Right hindlimb (tissue), 1 donor: ENCODE data around the gene BUB1.
A peak's percentile ranks its signal among the peaks of the same experiment; 100 is the strongest.
"Not testable (repeated sequence)": the region's sequence is repeated elsewhere in the genome, so short reads cannot be mapped to it uniquely, and the experiment has no call there.

Source experiments
- DNase-seq: peaks from one replicate; pipeline ENCODE4 v3.0.0-alpha.2; 2018

BUB1 gene

DNA sequence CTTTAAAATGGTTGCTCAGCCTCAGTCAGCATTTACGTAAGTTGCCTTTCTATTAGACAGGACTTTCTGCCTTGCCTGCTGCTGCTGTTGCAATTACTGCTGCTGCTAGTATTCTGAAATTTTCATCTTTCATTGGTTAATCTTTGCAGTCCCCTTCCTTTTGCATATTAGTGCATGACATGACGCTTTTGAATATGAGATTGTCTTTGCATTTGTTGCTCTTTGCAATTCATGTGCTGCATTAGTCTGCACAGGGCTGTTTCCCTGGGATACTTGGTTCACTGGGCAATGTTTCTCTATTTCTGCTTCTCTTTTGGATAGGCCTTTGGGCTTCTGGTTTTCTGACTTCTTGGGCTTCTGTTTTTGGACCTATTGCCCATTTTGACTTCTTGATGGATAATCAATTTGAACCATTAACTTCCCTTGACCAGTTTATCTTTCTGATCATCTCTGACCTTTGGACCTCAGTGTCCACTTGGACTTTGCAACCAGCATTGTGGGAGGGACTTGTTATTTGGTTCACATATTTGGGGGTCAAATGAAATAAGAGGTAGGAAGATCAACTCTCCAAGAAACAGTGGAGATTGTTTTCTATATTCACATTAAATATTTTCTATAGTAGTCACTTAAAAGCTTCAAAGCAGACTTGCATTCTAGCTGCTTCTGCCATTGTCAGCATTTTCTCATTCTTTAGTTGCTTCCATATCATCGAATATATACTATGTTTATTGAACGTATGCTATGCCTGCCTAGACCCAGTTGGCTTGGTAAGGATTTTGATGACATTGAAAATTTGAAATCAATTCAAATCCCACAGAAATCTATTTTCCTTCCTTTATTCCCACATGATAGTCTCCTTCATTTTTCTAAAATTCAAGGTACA lies 12.5 kb upstream of the BUB1 start:
- no peak for DNase-seq

DNA sequence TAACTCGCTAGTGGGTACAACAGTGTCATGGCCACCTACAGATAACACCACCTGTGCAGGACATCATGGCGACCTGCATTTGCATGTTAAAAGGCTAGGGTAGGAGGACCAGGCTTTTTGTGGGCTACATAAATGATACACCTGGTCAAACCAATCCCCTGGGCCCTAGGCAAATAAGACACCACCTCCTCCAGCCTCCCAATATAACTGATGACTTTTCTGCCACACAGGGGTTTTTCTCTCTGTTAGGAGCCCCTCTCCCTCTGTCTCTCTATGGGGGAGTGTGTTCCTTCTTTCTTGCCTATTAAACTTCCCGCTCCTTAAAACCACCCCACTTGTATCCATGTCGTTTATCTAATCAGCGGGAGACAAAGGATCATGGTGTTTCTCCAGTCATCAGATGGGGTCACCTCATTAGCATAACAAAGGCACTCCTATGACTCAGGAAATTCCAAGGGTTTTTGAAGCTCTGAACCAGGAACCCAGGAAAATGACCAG lies 10.8 kb upstream of the BUB1 start:
- DNase-seq = no peak

DNA sequence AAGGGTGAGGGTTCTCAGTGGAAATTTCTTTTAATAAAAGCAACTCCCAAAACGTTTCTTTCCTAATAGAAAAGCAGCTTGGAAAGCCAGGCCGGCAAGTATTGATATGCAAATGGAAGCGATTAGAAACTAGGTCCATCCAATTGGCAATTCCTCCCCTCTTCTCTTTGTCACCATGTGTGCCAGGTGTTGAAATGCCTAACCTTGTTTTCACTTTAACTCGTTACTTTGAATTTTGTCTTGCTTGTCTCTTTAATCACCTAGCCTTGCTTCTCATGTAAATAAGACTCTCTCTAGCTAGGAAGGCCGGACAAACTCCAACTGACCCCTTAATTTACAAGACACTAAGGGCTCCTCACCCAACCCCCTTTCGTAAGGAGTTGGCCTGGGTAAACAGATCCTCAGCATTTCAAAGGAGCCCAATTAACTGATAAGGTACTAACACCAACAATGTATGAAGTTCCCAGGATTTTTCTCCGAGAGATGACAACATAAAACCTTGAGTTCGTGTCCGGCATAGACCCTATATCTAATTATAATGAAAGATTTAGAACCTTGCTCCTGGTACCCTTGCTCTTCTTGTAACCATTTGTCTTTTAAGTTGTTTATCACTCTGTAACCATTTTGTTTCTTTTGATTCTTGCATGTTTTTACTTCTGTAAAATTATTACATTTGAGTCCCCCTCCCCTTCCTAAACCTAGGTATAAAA lies 10.1 kb upstream of the BUB1 start:
- not testable (repeated sequence) for DNase-seq

DNA sequence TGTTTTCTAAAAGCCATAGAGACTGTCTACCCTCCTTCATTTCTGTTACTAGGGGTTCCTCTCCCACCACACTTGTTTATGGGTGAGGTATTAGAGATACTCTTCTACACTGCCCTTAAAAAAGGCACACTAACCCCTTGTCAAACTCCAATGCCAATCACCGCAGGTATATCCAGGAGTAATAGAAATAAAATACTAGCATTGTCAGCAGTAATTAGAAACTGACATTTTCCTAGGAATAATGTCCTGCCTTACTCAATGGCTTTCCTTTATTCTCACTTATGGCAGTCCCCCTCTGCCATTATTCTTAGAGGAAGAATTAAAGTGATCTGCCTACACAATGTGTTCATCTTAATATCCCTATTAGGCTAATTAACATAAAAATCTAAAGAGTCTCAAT lies 5.0 kb upstream of the BUB1 start:
- DNase-seq = no peak

DNA sequence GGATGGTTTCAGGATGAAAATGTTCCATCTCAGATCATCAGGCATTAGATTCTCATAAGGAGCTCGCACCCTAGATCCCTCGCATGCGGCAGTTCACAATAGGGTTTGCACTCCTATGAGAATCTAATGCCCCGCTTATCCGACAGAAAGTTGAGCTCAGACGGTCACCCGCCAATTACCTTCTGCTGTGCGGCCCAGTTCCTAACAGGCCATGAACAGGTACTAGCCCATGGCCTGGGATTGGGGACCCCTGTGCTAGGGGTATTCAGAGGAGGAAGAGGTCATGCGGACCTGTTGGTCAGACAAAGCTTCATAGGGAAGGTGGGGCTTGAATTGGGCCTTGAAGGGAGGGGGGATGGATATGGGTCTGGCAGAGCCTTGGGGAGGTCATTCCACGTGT lies 4.4 kb upstream of the BUB1 start:
- no peak for DNase-seq

DNA sequence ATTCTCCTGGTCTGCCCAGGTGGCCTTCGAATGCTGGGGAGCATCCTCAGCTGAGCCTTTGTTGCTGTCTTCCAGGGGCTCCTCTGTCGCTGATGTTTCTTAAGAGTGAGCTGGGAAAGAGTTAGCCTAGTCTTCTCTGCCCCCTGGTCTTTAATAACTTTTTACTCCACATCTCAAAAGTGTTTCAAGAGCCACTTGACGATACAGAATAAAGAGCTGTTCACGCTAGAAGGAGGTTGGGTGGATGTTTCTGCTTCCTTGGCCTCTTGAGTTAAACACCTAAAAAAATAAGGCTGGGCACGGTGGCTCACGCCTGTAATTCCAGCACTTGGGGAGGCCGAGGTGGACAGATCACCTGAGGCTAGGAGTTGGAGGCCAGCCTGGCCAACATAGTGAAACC lies 2.8 kb upstream of the BUB1 start:
- DNase-seq = no peak

DNA sequence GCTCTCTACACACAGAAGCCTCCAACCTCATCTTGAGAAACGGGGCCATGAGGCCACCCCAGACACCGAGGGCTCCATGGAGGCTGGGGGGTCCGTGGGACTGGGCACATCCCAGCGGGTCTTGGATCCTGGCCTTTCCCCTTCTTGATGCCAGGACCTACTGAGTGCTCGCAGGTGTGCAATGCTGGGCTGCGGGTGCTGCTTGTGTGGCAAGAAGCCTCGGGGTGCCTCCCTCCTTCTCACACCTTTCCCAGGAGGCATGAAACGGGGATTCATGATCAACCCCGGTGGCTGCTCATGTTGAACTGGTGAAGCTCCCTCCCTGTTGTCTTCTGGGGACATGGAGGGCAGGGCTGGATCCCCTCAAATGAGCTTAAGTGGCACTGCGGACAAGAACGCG lies 2.0 kb upstream of the BUB1 start:
- DNase-seq = no peak

DNA sequence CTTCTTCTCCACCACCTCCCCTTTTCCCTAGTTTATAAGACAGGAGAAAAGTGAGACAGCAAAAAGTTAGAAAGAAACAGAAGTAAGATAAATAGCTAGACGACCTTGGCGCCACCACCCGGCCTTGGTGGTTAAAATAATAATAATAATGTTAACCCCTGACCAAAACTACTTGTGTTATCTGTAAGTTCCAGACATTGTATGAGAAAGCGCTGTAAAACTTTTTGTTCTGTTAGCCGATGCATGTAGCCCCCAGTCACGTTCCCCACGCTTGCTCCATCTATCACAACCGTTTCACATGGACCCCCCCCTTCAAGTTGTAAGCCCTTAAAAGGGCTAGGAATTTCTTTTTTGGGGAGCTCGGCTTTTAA lies 1.5 kb upstream of the BUB1 start:
- DNase-seq = peak; percentile 35

DNA sequence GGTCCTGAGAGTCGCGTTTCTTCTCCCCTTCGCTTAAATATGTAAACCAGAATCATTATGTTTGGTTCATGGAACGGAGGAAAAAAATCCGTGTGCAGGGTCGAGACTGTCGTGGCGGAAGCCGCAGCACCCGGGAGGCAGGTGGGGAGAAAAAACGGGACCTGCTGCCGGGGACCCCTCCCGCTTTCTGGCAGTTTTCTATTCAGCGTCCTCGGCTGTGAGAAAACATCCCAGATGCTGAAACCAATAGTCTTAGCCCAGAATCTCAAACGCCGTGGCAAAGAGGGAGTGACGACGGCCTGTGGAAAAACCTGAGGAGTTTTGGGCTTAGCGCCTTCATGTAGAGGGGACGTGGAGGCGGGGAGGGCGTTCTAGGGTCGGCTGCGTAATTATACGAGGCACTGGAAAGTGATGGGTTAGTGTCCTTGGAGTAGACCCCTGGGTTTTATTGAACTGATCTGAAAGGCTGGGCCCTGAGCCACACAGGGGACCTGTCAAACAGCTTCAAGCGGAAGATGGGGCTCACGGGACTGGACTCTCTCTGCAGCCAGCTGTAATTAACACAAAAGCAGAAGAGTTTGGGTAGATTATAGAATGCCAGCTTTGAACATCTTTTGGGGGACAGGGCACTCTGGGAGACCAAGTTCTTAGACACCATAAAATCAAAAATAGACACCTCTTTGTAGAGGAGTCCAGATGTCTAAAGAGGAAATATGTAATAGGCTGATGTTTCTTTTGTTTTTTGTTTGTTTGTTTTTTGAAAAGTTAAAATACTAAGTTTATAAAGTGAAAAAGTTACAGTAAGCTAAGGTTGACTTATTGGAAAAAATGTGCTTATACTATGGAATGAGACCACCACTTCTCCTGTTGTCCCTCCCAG lies 834 bp upstream of the BUB1 start:
- DNase-seq = peak; percentile 63

DNA sequence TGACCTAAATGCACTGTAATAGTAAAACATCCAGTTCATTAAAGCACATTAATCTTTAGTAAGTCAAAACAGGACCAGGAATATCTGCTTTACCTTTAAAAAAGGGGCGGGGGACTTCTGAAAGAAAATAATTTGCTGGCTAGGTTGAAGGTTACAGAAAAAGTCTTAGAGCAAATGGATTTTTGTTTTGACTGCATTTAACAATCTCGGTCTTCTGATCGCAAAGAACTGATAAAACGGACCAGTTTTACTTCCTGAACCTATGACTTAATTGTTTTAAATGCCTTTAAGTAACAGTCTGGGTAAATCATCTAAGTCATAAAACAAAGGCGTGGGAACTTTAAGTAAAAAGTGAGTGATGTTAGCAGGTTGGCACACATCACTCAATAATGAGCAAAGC lies 783 bp downstream of the BUB1 start:
- no peak for DNase-seq

DNA sequence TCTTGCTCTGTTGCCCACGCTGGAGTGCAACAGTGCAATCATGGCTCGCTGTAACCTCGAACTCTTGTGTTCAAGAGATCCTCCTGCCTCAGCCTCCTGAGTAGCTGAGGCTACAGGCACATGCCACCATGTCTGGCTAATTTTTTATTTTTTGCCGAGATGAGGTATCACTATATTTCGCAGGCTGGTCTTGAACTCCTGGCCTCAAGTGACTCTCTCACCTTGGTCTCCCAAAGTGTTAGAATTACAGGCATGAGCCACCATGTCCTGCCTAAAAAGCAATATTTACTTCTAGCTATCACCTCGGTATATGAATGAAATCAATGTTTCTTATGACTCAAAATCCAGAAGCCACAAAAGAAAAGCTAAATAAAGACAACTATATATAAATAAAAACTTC lies 2.2 kb downstream of the BUB1 start:
- DNase-seq = no peak

DNA sequence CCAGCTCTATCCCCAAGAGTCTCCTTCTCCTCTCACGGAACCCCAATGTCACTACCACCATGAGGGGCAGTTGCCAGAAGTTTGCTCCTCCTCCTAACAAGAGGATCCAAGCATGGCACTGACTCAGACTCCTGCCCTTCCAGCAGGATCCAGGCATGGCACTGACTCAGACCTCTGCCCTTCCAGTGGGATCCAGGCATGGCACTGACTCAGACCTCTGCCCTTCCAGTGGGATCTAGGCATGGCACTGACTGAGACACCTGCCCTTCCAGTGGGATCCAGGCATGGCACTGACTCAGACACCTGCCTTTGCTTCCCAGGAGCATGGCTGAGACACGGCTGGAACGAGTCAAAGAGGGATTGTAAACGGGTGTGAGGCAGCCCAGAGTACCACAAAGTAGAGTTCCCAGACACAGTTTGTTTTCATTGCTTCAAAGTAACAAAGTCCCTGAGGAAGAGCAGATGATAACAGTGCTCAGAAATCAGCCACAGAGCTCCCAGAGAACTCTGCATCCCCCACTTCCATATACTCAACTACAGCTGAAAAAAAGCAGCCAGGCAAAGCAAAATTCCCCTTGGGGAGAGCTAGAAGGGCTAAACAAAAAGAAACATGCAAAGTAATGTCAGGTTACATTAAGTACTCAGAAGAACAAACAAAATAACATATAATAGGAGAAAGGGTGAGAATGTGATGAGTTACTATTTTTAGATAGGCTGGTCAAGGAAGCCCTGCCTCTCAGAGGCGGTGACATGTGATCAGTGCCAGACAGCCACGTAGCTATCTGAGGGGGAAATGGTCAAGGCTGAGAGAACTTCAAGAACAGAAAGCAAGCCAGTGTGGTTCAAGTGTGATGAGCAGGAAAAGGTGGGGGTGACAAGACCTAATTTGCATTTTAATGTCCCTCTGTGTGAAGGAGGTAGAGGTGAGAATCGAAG lies 3.0 kb downstream of the BUB1 start:
- DNase-seq = no peak

DNA sequence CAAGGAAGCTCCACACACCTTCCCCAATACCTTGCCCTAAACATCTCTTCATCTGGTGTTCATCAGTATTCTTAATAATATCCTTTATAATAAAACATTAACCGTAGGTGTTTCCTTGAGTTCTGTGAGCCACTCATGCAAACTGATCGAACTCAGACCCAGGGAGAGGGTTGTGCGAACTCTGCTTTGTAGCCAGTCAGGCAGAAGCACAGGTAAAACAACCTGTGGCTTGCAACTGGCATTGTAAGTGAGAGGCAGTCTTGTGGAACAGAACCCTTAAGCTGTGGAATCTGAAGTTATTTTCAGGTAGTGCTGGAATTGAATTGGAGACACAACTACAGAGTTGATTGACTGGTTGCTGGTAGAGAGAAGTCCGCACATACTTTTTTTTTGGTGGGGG lies 4.7 kb downstream of the BUB1 start:
- DNase-seq = no peak

DNA sequence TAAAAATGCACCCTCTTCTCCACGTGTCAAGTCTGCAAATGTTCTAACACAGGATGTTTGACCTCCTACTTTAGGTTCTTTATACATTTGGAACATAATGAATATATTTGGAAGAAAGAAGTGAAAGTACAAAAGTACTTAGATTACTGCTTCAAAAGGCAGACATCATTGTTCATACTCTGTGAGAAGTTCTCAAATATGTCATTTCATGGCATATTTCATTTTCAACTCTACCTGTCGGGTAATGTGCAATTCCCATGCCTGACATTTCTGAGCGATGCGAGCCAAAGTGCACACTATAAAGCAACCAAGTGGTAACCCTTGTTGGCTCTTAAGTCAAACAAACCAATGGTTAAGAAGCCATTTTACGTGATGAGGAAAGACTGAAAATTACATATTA lies 7.0 kb downstream of the BUB1 start:
- no peak for DNase-seq

DNA sequence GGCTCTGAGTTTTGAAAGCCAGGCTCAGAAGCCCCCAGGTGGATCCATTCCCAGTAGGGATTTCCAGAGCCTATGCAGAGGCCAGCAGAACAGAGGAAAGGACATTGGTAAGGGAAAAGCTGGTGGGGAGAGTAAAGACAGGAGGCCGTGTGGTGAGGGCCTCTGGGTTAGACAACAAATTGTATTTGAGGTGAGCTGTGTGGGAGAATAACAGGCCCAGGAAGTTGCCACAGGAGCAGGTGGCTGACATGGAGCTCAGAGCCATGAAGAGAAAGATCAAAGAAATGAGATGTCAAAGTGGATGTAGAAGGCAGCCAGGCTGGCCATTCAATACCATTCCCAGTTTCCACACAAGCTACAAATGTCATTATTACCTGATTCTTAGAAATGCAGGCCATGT lies 8.8 kb downstream of the BUB1 start:
- no peak for DNase-seq

DNA sequence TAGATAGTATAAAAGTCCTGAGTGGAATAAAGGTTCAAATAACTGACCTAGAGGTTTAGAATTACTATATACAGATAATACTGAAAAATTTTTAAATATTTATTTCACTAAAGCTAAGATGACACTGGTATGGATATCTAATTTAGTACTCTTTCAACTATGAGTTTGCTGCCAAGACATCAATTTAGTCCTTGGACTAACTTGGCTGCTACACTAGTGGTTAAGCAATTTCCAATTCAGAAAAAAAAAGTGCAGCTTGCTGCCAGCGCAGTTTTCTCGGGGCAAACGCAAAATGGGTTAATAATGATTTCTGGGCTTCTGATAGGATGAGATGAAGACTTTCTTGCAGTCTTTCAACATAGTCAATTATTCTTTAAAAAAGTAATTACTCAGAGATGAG lies 10.8 kb downstream of the BUB1 start:
- DNase-seq = no peak

DNA sequence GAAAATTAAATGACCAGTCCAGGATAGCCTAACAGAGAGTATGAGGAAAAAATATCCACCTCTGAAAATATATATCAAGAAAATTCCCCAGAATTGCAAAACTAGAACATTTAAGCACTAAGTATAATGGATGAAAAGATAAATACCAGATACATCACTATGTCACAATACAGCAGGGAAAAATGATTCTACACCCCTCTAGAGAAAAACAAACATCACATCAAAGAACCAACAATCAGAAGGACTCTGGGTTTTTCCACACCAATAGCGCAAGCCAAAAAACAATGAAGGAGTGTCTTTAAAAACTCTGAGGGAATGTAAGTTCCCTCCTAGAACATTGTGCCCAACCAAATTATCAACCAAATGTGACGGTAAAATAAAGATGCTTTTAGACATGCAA lies 13.7 kb downstream of the BUB1 start:
- DNase-seq = no peak

DNA sequence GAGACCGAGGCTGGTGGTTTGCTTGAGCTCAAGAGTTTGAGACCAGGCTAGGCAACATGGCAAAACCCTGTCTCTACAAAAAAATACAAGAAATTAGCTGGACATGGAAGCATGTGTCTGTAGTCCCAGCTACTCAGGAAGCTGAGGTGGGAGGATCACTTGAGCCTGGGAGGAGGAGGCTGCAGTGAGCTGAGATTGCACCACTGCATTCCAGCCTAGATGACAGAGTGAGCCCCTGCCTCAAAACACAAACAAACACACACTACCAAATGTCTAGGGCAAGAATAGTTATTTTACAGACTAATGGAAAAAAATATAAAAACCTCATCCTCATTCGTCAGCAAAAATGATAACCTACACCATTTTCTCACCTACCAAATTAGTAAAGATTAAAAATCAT lies 15.3 kb downstream of the BUB1 start:
- no peak for DNase-seq

DNA sequence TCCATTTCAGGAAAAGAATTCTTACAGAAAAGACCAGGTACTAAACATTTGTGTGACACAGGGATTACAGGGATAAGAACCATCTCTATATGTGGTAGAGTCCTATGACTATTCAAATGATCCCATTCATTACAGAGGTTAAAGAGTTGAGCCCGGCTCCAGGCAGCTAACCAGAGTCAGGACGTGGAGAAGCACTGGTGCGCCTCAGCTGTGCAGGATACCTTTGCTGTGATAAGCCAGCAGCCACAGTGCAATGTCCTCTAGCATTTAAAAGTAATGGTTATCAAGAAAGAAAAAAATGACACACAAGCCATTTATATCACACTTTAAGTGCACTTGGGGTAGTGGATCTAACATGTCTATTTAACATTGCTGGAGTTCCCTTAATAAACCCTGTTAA lies 17.3 kb downstream of the BUB1 start:
- no peak for DNase-seq

DNA sequence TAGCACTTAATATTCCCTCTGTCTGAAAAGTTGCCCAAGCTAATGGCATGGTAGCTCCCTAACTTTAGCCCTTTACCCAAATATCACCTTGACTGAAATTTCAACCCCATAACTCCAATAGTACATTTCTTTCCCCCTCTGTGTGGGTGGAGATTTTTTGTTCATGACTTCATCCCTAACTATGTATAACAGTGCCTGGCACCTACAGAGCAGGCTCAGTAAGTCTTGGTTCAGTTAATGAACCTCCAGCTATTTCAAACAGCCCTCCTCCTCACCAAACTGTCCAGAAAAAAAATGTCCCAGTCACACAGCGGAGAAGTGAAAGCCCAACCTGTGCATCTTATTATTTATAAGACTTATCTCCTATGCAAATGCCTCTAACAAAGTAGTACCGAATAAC lies 18.6 kb downstream of the BUB1 start:
- DNase-seq = no peak

DNA sequence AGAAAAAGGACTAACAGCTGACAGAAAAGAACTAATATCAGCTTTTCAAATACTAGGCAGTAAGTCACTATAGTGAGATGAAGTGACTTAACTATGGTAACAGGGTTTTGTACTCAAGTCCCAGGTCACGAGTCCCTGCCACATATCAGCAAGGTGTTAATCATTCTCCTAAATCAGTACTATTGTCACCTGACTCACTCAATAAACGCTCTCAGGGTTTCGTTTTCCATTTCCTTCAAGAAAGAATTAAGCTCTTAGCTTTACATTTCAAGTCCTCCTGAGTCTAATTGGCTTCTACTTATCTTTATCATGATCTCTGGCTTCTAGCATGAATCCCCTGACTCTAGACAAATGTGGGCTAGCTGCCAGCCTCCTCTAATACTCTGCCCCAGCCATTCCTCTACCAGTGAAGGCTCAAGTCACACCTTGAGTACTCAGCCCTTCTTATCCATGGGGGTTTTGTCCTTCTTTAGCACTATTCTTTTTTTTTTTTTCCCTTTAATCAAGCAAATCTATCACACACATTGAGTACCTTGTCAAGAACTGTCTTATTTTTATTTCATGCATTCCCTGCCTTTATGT lies 20.0 kb downstream of the BUB1 start:
- no peak for DNase-seq

DNA sequence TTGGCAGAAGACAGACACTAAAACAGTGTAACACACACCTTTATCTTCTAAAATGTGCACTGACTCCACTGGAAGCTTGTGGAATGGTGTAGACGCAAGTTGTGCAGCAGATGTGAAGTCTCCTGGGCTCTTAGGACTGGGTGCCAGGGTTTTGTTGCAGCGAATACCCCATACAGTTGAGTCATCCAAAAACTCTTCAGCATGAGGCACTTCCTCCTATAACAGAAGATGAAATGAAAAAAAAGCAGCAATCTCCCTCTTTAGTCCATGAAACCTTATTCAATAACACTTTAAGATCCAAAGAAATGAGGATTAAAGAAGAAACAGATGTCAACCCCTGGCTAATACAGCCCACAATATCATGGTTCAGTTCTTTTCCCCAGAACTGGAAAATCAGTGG lies 22.2 kb downstream of the BUB1 start:
- DNase-seq = no peak
